HG03045 (cell line): ENCODE results near the gene SLC2A11.
"Not testable (repeated sequence)": the region's sequence is repeated elsewhere in the genome, so short reads cannot be mapped to it uniquely, and the experiment has no call there.

Experiments used
- ATAC-seq: cut with Tn5 transposase; IDR thresholded peaks from one replicate; pipeline ENCODE4 v1.9.1; 2021; ENCODE audit warnings: mild to moderate bottlenecking, moderate library complexity; ENCODE audit not compliant: unreplicated experiment

Gene SLC2A11

GRCh38 chr22:23846081-23846469, 11.6 kb upstream of the SLC2A11 start:
- no peak for ATAC-seq

DNA sequence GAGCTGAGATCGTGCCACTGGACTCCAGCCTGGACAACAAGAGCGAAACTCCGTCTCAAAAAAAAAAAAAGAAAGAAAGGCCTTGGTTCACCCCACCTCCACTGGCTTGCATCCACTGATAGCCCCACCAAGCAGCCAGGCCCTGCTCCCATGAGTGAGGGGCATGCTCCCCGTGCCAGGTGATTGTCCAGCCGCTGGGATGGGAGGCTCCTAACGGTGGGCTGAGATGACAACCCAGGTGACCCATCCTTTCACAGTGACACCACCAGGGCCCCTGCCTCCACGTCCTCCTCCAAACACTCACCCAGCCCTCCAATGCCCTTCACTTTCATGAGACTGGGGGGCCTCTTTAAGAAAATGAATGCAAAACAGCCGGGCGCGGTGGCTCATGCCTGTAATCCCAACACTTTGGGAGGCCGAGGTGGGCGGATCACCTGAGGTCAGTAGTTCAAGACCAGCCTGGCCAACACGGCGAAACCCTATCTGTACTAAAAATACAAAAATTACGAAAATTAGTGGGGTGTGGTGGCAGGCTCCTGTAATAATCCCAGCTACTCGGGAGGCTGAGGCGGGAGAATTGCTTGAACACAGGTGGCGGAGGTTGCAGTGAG, 10.3 kb upstream of the SLC2A11 start:
- ATAC-seq = no peak

DNA sequence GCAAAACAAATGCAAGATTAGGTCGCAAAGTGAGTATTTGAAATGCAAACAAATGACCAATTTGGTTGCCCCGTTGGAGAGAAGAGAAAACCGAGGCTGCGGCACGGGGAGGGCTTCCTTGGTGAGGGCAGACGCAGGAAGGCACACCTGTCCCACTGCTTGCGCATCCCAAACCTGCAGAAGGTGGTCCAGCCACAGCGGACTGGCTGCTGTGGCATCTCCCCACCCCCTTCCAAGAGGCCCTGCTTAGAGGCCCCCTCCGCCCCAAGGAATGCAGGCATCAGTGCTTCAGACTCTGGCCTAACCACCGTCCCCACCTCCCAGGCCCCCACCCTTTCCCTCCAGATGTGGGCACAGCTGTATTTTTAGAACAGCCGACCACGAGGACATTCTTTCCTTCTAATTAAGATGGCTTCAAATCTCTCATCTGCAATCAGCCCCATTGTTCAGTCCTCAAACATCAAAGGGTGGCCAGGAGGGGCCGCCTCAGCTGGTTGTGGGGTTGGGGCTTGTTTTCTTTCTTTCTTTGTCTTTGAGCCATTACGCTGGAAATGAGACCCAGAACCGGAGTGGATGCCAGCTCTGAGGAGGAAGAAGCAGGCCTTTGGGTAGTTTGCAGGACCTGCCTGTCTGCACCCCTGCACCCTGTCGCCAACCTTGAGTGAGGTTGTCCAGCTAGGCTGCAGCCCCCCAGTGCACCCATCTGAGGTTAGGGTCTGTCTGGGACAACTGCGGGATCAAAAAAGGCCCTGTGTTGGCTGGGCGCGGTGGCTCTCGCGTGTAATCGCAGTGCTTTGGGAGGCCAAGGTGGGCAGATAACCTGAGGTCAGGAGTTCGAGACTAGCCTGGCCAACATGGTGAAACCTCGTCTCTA, 9.4 kb upstream of the SLC2A11 start:
- no peak for ATAC-seq

DNA sequence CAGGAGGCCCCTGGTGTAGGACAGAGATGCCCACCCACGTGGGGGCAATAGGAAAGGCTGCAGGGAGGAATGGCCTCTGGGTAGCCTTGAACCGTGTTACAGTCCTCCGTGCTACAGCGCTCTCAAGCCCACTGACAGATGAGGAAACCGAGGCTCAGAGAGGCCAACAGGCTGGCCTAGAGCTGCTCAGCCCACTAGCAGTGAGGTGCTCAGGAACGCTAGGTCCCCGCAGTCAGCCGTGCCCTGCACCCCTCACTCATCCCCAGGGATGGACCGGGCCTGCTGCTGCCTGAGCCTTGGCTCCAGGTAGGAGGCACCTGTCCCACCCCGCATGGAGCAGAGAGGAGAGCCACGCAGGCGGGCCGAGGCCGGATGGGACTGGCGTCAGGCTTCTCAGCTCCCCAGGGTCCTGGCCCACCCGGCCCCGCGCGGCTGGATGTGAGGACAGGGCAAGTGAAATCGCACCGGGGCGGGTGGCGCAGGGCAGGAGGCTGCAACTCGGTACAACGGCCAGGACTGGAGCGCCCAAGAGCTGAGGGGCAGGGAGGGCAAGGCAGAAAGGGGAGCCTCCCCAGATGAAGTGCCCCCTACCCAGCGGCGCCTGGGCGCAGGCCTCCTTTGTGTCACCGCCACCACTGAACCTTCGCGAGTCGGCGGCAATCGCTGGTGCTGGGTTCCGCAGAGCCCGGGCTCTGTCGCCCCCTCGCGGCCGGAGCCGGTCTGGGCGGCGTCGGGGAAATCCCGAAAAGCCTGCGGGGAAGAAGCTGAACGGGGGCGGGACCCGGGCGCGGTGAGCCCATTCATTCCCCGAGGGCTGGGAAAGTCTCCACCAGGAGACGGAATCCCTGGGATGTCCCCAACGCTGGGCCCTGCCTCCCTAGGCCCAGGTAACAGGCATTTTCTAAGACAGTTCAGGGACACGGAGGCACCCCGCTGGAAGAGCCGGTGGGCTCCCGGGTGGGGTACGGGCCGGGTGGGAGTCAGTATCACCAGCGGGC, 8.4 kb upstream of the SLC2A11 start:
- ATAC-seq = peak; percentile 44

GRCh38 chr22:23850136-23850611, 7.5 kb upstream of the SLC2A11 start:
- no peak for ATAC-seq

DNA sequence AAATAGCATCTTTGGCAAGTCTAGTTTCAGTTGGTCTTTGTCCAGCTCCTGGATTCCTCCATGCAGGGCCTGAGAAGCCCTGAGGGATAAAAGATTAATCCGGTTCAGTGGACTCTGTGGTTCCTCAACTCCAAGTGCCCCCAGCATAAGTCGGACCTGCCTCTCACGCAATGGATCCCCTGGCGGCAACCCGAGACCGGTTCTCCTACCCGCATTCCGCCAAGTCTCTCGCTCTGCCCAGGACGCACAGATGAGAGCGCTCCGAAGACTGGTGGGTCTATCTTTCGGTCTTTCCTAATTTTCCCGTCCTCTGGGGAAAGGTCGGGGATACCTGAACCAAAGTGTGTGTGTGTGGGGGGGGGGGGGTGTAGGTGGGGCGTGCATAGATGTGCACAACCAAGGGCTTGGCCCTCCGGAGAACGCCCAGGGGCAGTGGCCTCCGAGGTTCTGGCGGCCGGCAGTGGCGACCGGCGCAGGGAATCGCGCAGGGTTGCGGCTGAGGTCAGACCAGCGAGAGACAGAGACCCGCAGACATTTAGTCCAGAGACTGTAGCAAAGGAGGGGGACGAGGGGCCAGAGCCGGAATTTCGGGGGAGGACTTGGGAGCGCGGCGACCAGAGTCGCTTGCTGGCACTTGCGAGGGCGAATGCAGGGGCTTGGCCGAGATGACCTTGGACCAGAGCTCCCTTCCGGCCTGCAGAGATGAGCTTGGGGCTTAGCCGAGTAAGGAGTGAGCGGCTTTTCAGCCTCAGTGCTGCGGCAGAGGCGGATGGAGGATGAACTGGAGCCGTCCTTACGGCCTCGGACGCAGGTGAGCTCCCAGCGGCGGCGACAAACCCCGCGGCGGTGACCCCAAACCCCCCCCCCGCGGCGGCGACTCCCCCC, 712 bp upstream of the SLC2A11 start:
- peak; percentile 38 for ATAC-seq

GRCh38 chr22:23858484-23858815, 775 bp downstream of the SLC2A11 start:
- ATAC-seq = no peak

- no peak for ATAC-seq
These were observed 1.5 kb downstream of the SLC2A11 start for GRCh38 chr22:23859201-23859600.

- ATAC-seq = not testable (repeated sequence)
These were observed 2.5 kb downstream of the SLC2A11 start for GRCh38 chr22:23860187-23860586.

DNA sequence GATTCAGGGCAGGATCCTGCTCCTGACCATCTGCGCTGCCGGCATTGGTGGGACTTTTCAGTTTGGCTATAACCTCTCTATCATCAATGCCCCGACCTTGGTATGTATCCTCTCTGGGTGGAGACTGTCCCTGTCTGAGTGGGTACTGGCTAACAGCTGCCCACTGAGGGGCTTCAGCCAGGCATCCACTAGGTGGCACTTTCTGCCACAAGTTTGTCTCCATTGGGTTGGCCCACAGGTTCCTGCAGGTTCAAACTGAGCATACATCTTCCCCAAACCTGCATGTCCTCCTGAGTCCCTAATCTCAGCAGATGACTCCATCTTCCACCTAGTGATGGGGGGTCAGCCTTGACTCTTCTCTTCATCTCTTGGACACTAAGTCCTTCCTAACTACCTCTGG, 4.4 kb downstream of the SLC2A11 start:
- no peak for ATAC-seq

DNA sequence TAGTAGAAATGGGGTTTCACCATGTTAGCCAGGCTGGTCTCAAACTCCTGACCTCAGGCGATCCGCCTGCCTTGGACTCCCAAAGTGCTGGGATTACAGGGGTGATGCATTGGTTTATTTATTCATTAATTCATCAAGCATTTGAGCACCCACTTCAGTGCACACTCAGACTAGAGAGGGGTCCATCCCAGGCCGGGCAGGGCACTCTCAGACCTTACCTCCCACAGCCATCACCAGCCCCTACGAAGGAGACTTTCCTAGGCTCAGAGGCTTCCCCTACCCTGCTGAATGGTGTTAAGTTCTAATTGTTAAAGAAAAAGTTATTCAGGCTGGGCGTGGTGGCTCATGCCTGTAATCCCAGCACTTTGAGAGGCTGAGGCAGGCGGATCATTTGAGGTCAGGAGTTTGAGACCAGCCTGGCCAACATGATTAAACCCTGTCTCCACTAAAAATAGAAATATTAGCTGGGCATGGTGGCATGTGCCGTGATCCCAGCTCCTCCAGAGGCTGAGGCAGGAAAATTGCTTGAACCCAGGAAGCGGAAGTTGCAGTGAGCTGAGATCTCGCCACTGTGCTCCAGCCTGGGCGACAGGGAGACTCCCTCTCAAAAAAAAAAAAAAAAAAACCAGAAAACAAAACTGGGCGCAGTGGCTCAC, 7.0 kb downstream of the SLC2A11 start:
- ATAC-seq = not testable (repeated sequence)

DNA sequence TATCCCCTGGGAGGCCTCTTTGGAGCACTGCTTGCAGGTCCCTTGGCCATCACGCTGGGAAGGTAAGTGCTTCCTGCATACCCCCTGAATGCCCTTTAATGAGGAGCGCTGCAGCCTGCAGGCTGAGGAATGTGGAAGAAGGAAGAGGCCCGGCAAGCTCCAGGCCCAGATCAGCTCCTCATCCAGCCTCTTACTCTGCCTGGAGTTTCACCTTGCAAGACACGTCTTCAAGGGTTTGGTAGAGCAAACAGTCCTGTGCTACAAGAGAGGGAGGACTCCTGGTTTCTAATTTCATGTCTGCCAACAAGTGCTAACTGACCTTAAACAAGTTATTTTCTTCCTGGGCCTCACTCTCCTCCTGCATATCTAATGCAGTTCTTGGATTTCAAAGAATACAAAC, 10.9 kb downstream of the SLC2A11 start:
- no peak for ATAC-seq

DNA sequence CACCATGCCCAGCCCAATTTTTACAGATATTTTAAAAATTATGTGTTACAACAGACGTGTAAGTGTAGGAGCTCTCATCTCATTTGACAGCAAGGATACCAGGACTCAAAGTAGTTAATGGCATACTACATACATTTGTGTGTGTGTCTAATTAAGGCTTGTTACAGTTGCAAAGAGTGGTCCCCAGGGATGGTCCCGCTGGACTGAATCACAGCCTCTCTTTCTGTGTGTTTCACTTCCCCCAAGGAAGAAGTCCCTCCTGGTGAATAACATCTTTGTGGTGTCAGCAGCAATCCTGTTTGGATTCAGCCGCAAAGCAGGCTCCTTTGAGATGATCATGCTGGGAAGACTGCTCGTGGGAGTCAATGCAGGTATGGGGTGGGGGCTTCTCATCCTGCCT, 17.2 kb downstream of the SLC2A11 start:
- no peak for ATAC-seq

- ATAC-seq = no peak
These were observed 18.1 kb downstream of the SLC2A11 start for GRCh38 chr22:23875801-23876200.

- ATAC-seq = no peak
These were observed 19.9 kb downstream of the SLC2A11 start for GRCh38 chr22:23877566-23877965.

DNA sequence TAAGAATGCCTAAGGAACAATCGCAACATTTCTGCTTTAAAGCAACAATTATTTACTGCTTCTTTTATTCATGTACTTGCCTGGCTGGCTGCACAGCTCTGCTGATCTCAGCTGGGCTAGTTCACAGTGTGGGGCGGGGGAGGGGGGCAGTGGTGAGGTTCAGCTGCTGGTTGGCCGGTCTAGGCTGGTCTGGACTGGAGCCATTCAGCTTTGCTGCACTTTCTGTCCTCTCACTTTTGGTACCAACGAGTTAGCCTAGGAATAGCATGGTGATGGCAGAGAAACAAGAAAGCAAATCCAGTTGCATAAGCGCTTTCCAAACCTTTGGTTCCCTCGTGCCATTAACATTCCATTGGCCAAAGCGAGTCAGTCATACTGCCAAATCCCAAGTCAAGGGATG, 20.5 kb downstream of the SLC2A11 start:
- ATAC-seq = no peak

GRCh38 chr22:23882370-23882769, 24.7 kb downstream of the SLC2A11 start:
- no peak for ATAC-seq

- ATAC-seq = no peak
These were observed 26.0 kb downstream of the SLC2A11 start for GRCh38 chr22:23883658-23884057.

DNA sequence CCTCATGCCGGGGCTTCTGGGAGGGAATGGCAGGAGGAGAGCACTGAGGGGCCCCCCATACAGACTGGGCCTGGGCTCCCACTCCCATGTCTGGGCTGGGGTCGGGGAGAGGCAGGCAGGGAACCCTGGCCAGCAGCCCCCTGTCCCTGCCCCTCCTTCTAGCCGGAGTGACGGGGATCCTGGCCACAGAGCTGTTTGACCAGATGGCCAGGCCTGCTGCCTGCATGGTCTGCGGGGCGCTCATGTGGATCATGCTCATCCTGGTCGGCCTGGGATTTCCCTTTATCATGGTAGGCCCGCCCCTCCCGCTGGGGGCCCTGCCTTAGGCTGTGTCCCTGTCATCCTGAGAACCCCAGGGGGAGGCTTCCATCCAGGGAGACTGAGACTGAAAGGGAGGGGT, 26.5 kb downstream of the SLC2A11 start:
- no peak for ATAC-seq
